Fibroblast of skin of right quadriceps (primary cell): ENCODE measurements around the gene SPTAN1.
A peak's percentile ranks its signal among the peaks of the same experiment; 100 is the strongest.

Experiments used
- DNase-seq: peaks from one replicate; pipeline ENCODE4 v3.0.0-alpha.2; 2013

Gene SPTAN1

DNA sequence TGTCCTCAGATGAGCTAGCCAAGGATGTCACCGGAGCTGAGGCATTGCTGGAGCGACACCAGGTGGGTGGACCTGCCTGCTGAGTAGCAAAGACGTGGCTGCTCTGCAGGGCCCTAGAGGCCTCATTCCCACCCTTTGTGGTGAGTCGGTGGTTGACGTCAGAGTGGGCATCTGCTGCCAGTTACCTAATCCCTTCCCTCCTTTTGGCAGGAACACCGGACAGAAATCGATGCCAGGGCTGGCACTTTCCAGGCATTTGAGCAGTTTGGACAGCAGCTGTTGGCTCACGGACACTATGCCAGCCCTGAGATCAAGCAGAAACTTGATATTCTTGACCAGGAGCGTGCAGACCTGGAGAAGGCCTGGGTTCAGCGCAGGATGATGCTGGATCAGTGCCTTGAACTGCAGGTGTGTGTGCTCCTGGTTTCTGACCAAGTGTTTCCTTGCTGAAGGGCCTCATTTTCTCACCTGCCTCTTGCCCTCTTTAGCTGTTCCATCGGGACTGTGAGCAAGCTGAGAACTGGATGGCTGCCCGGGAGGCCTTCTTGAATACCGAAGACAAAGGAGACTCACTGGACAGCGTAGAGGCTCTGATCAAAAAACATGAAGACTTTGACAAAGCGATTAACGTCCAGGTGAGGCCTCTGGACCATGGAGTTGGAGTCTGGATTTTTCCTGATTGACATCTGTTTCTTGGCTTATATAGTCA is 55.4 kb downstream of the SPTAN1 start:
- DNase-seq: peak; percentile 13

DNA sequence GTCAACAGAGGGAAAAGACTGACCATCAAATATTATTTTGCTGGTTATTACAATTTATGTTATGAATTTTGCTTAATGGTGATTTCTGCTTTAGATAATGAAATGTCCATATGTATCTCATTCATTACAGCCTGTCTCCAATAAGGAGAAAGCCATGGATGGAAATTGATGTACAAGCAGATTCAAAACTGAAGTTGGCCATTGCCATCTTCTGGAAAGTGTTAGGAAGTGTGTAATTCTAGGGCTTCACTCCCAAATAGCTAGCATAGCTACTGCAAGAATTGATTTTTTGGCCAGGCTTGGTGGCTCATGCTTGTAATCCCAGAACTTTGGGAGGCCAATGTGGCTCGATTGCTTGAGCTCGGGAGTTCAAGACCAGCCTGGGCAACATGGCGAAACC is 58.5 kb downstream of the SPTAN1 start:
- DNase-seq: no peak

DNA sequence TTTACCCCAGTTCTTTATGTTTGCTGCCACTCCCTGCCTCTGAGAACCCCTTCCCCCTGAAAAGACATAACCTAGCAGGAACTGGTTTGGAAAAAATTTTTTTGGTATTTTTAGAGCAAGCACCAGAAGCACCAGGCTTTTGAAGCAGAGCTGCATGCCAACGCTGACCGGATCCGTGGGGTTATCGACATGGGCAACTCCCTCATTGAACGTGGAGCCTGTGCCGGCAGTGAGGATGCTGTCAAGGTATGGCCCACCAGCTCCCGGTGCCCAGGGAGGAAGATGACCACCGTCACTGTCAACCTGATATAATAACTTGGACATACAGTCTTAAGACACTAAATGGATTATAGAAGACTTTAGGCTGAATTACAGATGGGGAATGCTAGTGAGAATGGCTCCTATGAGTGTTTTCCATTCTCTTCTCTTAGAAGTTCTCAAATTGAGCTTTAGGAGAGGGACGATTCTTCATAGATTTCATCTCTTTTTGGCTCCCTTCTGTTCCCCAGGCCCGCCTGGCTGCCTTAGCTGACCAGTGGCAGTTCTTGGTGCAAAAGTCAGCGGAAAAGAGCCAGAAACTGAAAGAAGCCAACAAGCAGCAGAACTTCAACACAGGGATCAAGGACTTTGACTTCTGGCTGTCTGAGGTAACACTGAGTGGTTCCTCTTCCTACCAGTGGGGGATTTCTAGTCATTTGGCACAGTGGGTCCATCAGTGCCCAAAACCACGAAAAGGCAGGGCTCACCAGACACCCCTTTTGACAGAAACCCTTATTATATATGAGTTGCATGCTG is 59.4 kb downstream of the SPTAN1 start:
- DNase-seq: no peak

DNA sequence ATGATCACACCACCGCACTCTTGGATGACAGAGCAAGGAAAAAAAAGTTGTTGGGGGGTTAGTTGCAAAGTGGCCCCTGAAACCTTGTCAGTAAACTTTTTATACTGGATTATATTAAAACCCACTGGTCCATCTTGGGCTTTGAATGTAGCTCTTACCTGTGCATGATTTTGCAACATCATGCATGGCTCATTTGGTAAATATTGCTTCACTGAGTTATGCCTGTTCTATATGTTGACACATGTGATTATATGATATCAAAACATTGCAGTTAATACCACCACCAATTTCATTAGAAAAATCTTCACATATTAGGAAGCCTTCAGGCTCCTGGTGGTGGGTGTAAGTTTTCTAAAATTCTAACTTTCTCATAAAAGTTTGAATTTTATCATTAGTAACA is 62.3 kb downstream of the SPTAN1 start:
- no peak for DNase-seq

DNA sequence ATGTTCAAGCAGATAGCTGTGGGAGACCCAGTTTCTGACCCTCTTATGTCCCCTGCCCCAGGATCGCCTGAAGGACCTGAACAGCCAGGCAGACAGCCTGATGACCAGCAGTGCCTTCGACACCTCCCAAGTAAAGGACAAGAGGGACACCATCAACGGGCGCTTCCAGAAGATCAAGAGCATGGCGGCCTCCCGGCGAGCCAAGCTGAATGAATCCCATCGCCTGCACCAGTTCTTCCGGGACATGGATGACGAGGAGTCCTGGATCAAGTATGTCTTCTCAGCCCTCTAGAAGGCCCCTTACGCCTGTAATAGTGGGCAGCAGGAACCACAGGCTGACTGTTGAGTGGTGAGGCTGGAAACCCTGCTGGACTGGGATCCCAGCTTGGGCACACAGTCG is 63.2 kb downstream of the SPTAN1 start:
- DNase-seq: no peak

DNA sequence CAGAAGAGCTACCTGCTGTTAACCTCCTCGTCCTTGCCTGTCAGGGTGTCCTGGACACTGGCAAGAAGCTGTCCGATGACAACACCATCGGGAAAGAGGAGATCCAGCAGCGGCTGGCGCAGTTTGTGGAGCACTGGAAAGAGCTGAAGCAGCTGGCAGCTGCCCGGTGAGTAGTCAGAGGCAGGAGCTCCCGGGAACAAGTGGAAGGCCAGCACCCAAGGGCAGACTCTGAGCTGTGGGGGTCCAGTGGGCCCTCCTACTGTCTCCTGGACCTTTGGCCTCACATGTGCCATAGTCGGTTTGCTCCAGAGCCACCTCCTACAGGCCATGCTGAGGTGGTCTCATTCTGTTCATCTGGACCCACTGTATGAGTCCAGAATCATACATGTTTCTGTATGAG is 65.6 kb downstream of the SPTAN1 start:
- no peak for DNase-seq

DNA sequence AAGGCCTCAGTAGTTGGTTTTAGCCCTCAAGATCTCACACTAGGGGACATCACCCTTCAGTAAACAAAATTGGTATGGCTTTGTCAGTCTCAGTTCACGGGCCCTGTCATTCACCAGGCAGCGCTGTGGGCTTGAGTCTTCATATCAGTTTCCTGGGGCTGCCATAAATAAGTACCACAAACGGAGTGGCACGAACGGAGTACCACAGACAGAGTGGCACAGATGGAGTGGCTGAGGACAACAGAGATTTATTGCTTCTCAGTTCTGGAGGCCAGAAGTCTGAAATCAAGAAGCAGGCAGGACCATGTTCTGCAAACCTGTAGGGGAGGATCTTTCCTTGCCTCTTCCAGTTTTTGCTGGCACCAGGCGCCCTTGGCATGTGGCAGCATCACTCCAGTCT is 66.7 kb downstream of the SPTAN1 start:
- DNase-seq: no peak

DNA sequence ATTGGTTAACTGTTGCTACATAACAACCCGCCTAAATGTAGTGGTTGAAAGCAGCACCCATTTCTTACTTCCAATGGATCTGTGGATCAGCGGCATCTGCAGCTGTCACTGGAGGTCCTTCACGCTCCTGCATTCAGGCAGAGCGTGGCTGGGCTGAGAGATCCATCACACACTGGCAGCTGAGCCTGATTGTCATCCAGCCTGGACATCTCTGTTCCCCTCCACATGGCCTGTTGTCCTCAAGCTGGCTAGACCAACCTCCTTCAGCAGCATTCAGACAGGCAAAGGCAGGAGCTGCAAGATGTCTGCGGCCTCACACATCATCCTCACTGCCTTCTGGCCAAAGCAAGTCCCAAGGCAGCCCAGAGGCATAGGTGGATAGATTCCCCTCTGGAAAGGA is 67.4 kb downstream of the SPTAN1 start:
- DNase-seq: no peak

DNA sequence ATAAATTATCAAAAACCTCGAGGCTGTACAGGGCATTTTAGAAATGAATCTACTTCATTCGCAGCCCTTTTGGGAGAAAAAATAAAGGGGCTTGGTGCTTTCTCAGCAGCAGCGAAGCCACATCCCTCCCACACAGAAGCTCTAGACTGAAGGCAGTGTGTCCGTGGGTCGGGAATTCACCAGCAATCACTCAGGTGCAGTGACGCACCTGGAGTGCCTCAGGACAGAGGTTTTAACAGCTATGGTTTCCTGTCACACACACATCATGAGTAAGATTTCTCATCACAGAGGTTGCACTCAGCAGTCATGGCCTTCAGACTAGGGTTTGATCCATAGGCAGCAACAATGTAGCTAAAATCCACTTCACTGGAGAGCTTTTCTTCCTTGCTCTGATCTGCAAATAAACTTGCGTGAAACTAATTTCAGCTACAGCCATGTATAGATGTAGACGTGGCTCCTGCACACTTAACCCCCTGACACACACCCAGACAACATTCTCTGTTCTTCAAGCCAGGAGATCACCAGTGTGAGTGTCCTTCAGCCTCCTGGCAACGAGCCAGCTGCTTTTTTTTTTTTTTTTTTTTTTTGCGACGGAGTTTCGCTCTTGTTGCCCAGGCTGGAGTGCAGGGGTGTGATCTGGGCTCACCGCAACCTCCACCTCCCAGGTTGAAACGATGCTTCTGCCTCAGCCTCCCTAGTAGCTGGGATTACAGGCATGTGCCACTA is 69.5 kb downstream of the SPTAN1 start:
- DNase-seq: no peak

DNA sequence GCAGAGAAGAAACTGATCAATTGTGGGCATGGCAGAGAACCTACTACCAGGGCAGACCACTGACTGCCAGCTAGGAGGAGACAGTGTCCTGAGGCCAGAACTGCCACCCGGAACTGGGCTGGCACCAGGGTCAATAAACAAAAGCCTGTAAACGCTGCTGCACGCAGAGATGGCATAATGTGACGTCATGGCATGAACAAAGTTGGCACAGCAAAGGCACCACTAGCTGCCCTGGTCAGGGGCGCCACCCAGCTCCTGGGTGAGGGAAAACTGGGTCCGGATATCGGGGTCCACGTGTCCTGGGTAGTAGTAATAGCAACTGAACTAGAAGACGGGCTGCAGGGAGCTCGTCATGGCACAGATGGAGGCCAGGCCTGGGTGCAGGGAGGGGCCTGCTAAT is 72.2 kb downstream of the SPTAN1 start:
- DNase-seq: no peak

DNA sequence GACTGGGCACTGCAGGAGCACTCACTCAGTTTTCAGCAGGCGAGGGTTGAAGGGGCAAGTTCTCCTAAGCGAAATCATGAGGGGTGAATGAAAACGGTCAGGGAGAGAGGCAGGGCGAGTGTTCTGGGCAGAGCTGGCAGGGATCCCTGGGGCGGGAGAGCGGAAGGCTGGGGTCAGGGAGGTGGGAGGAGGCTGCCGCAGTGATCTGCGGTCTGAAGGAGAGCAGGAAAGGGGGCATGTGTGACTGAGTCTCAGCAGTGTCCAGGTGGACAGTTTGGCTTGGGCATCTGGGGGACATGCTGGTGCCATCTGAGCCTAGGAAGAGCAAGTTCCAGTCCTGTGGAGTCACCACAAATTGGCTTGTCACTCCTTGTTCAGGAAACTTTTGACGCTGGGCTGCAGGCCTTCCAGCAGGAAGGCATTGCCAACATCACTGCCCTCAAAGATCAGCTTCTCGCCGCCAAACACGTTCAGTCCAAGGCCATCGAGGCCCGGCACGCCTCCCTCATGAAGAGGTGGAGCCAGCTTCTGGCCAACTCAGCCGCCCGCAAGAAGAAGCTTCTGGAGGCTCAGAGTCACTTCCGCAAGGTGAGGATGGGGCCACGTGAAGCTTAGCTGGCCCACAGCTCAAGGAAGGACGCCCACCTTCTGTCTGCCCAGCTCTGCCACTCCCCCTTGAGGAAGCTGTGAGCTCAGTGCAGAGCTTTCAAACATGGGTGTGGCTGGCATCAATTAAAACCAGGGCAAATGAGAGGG is 73.2 kb downstream of the SPTAN1 start:
- DNase-seq: no peak

DNA sequence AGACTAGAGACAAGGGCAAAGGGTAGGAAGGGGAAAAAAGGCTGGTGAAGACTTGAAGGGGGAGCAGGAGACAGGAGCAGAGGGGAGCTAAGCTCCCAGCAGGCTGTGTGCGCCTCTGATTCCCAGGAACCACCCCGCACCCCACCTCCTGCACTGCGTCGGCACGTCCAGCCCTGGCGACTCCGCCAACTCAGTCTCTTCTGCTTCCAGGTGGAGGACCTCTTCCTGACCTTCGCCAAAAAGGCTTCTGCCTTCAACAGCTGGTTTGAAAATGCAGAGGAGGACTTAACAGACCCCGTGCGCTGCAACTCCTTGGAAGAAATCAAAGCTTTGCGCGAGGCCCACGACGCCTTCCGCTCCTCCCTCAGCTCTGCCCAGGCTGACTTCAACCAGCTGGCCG is 73.8 kb downstream of the SPTAN1 start:
- no peak for DNase-seq

DNA sequence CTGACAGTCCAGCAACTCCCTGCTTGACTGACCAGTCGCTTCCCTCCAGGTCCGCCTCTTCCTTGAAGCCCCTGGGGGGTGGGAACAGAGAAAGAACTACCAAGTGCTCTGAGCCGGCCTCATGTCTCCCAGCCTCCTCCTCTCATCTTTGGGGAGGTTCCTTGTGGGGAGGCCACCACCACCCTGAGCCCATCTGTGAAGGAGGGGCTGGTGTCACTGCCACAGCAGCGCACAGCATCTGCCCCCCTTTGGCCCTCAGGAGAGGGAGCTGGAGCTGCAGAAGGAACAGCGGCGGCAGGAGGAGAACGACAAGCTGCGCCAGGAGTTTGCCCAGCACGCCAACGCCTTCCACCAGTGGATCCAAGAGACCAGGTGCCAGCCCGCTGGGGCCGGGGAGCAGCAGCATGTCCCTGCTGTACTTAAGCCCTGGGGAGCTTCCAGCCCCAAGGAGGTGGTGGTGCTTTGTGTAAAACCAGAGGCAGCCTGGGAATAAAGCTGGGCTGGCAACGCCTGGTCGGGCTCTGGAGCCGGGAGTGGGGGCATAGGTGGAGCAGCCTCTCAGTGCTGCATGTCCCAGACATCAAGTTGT is 74.8 kb downstream of the SPTAN1 start:
- no peak for DNase-seq

DNA sequence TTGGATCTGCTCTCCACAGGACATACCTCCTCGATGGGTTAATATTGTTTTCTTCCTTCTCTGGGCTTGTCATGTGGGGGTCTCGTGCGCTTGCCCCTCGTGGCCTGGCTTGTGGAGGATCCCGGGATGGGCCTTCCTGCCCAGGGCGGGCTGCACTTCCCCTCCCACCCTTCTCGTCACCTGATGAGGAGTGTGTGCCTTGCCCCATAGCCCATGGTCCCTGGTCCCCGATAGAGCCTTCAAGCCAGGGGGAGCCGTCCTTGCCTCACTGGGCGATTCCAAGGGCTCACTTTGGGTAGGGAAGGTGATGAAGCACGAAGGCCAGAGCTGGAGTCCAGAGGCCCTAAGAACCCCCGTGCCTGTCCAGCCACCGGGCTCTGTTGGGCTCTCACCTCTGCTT is 75.5 kb downstream of the SPTAN1 start:
- DNase-seq: no peak

DNA sequence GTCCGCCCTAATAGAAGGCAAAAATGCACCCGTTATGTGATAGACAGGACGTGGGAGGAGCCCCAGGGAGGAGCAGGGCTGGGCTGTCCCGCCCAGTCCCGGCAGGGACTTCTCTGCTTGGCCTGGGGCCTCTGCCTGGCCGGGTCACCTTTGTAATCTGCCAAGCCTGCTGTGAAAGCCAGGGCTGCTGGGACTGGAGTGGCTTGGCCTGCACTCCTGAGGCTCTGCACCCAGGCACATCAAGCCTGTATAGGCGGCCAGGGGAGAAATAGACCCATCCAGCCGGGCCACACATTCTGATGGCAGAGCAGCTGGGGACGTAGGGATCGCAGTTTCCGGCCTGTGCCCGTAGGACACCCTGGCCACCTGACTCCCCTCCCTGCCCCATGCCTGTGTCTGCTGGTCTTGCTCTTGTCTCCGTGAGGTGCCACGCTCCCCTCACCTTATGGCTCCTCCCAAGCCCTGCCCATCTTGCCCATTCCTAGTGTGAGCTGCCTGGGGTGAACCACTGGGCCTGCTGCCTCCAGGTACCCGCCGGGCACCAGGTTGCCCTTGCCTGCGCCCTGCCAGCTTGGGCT is 76.2 kb downstream of the SPTAN1 start:
- DNase-seq: no peak

DNA sequence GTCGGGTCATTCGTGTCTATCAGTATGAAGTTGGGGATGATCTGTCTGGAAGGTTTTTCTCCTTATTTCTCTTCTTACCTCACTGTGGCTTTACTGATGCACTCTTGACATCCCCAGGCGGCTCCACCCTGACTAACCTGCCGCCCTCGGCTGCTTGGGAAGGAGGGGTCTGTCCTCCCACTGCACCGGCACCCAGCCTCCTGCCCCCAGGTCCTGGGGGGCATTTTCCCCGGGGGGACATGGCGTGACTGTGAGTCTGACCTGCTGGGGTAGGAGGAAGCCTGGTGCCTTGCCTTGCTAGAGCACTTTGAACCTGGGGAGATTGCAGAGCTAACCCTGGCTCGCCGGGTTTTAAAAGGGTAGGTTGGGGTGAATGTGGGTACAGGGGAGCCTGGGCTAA is 76.7 kb downstream of the SPTAN1 start:
- DNase-seq: no peak

DNA sequence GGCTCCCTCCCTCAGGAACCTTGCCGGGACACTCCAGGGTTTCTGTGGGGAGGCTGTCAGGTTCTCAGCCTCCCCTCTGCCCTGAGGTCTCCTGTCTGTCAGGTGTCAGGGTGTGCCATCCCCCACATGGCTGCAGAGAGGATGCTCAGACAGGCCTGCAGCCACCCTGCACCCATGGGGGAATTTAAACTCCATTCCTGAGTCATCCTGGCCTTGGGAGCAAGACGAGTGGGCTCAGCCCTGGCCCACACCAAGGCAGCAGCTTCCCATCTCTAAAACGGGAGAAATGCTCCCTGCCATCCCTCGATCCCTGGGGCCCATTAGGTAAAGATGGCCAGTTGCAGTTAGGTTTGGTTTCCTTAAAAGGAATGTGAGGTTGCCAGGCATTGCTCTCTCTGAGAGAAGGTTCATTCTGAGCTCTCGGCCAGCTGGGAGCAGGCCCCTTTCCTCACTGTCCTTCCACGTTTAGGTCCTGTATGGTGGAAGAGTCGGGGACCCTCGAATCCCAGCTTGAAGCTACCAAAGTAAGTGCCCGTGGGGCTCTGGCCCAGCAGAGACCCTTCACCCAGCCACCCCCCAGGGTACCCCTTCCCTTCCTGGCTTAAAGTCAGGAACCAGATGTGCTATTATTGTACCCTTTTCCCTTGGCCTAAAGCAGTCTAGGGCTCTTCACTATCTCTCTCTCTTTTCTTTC is 77.6 kb downstream of the SPTAN1 start:
- DNase-seq: no peak

DNA sequence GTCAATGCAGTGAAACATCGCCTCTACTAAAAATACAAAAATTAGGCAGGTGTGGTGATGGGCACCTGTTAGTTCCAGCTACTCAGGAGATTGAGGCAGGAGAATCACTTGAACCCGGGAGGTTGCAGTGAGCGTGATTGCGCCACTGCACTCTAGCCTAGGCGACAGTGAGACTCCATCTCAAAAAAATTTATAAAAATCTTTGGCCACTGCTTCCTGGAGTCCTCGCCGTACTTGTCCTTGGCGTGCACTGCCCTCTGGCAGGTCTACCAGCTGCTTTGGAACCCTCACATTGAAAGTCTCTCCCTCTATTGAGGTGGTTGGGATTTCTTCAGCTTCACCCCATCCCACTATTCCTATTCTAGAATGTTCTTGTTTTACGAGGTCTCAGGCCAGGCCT is 79.2 kb downstream of the SPTAN1 start:
- DNase-seq: no peak

DNA sequence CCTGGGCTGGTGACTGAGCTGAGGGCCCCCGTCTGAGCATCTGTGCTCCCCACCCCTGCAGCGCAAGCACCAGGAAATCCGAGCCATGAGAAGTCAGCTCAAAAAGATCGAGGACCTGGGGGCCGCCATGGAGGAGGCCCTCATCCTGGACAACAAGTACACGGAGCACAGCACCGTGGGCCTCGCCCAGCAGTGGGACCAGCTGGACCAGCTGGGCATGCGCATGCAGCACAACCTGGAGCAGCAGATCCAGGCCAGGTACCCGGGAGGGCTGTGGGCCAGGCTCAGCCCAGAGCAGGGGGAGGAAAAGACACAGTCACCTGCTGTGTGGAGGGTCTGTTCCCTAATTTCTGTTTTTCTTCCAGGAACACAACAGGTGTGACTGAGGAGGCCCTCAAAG is 79.7 kb downstream of the SPTAN1 start:
- DNase-seq: no peak

DNA sequence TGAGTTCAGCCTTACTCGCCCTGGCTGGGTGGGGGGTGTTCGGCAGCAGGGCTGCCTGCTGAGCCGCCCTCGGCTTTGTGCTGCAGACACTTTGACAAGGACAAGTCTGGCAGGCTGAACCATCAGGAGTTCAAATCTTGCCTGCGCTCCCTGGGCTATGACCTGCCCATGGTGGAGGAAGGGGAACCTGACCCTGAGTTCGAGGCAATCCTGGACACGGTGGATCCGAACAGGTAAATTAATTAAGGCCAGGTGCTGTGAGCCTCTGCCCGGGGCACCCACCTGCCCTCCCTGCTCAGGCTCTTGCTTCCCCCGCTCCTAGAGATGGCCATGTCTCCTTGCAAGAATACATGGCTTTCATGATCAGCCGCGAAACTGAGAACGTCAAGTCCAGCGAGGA is 80.1 kb downstream of the SPTAN1 start:
- no peak for DNase-seq

DNA sequence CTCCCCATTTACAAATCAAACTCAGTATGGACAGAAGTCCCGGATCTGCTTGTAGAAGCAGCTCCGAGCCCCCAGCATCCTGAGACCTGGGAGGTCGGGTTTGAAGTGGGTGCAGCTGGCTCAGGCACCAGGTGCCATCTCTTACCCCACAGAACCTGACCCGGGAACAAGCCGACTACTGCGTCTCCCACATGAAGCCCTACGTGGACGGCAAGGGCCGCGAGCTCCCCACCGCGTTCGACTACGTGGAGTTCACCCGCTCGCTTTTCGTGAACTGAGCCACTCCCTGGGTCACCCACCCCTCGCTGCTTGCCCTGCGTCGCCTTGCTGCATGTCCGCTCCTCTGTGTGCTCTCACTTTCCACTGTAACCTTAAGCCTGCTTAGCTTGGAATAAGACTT is 80.7 kb downstream of the SPTAN1 start:
- DNase-seq: no peak

DNA sequence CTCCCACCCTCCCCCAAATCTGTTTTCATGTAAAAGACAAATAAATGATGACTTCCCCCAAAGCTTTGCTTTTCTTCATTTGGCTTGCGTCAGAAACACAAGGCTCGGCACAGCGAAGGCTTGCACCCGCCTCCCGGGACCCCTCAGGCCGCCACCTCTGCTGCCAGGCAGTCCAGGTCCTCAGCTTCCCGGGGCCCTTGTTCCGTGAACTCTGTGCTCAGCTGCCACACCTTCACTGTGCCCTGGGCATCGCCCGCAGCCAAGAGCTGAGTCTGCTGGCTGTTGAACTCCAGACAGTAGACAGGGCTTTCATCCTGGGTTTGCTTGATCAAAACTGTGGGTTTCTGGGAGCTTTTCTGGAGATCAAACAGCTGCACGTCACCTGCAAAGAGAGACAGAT is 81.2 kb downstream of the SPTAN1 start:
- DNase-seq: no peak
